ENCODE results near the gene ASCL2. TPM values are rescaled to one million over a fixed set of nuclear protein-coding genes. Genes with fewer than 3 reads are reported as not detected.
"Not testable (repeated sequence)": the region's sequence is repeated elsewhere in the genome, so short reads cannot be mapped to it uniquely, and the experiment has no call there.

ASCL2 gene
- total and polyA plus RNA-seq, 2 donors (not counting 3 experiments of a cell fraction or from before 2014, with no cell fraction given): not detected

DNA sequence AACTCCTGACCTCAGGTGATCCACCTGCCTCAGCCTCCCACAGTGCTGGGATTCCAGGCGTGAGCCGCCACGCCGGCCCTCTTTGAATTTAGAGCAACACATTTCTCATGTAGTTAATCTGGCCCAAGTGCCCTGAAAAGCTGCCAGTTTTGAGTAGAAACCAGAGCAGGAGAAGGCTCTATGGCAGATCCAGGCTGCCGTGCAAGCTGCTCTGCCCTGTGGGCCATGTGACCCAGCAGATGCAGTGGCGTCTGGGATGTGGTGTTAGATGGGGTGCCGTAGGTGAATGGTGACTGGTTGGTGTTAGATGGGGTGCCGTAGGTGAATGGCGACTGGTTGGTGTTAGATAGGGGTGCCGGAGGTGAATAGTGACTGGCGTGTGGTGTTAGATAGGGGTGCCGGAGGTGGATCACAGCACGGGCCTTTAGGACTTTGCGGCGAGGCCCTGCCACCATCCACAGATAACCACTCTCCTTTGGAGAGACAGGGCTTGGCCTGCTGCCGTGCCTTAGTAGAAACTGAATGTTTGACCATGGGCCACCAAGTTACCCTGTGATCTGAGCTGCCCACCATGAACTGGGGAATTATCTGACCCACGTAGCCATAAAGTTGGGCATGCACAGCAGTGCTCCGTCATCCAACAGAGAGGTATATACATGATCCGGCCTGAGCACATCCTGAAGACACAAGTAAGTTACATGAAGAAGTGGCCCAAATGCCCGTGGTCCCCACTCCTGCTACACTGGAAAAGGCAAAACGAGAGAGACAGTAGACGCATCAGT is 32.7 kb downstream of the ASCL2 start:
- Histone ChIP-seq H3K9me1 (replicated peaks; ENCODE audit: control insufficient read depth, extremely low read depth, insufficient read depth, low read length) (no peaks in the 10 kb centered on the region), H3K9me3 (replicated peaks; ENCODE audit: control insufficient read depth, insufficient read depth, low read length) (no peaks in the 10 kb centered on the region), H3K9ac (replicated peaks; ENCODE audit: extremely low read depth, insufficient read depth, low read length) (no peak overlapping the region), H3K27ac (ENCODE audit: insufficient read depth, low read depth, low read length) (no peak overlapping the region), H2AFZ (ENCODE audit: low read depth, low read length) (no peak overlapping the region), H3K36me3 (ENCODE audit: control insufficient read depth in 2 of 2, extremely low read depth in 1 of 2, insufficient read depth in 2 of 2, low read length in 2 of 2) (no peaks in the 10 kb centered on the region), H3K27me3 (ENCODE audit: control insufficient read depth in 2 of 2, insufficient read depth in 2 of 2, low read length in 2 of 2) (peaks cover under 1 to 4% of the 10 kb centered on the region in 2 experiments), H3K79me2 (ENCODE audit: control insufficient read depth, insufficient read depth, low read length) (no peaks in the 10 kb centered on the region), H3K4me3 (replicated peaks in 1 of 3; ENCODE audit: insufficient read depth in 1 of 3, low read depth in 1 of 3, low read length in 3 of 3) (no peak overlapping the region), H3K4me1 (ENCODE audit: control insufficient read depth, extremely low read depth, insufficient read depth, low read length) (no peaks in the 10 kb centered on the region), H4K20me1 (replicated peaks; ENCODE audit: control insufficient read depth, extremely low read depth, insufficient read depth, low read length) (no peaks in the 10 kb centered on the region), H3K4me2 (ENCODE audit: insufficient read depth, low read length) (no peak overlapping the region)
- dilution Hi-C loops (cut with MboI; ENCODE audit: extremely low pct_ligation_motif_present, low sequenced_read_pairs): no loop called here
- TF ChIP-seq FOS (IDR thresholded peaks at IDR 0.05; ENCODE audit: borderline replicate concordance, insufficient read depth, low read length) (no peak), GATA2 (IDR thresholded peaks at IDR 0.05; ENCODE audit: insufficient read depth, insufficient read length, low read depth, low read length) (no peak), EZH2 (IDR thresholded peaks at IDR 0.05; ENCODE audit: borderline replicate concordance, low read depth, low read length, severe bottlenecking) (no peak), POLR2AphosphoS5 (IDR thresholded peaks at IDR 0.05; ENCODE audit: insufficient read depth, low read depth, low read length) (no peak), JUN (IDR thresholded peaks at IDR 0.05; ENCODE audit: borderline replicate concordance, insufficient read depth, insufficient read length, low read depth) (no peak), POLR2A (IDR thresholded peaks at IDR 0.05; ENCODE audit: low read depth, low read length) (no peak), MYC (IDR thresholded peaks at IDR 0.05; ENCODE audit: low read depth, low read length) (no peak)
- TF ChIP-seq, protein P1, sequence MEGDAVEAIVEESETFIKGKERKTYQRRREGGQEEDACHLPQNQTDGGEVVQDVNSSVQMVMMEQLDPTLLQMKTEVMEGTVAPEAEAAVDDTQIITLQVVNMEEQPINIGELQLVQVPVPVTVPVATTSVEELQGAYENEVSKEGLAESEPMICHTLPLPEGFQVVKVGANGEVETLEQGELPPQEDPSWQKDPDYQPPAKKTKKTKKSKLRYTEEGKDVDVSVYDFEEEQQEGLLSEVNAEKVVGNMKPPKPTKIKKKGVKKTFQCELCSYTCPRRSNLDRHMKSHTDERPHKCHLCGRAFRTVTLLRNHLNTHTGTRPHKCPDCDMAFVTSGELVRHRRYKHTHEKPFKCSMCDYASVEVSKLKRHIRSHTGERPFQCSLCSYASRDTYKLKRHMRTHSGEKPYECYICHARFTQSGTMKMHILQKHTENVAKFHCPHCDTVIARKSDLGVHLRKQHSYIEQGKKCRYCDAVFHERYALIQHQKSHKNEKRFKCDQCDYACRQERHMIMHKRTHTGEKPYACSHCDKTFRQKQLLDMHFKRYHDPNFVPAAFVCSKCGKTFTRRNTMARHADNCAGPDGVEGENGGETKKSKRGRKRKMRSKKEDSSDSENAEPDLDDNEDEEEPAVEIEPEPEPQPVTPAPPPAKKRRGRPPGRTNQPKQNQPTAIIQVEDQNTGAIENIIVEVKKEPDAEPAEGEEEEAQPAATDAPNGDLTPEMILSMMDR (IDR thresholded peaks at IDR 0.05; ENCODE audit: extremely low read depth in 1 of 2, insufficient read depth in 1 of 2, low read depth in 1 of 2, low read length in 2 of 2): no peak
- BruUV-seq (replicated peaks): no TSS peak
- ChIA-PET POLR2A (no interaction called here), CTCF (no interaction called here)
- intact Hi-C loops (cut with micrococcal nuclease): no loop called here
- no peak for FAIRE-seq
- no peak for DNase-seq (ENCODE audit: low read depth, low spot score)

DNA sequence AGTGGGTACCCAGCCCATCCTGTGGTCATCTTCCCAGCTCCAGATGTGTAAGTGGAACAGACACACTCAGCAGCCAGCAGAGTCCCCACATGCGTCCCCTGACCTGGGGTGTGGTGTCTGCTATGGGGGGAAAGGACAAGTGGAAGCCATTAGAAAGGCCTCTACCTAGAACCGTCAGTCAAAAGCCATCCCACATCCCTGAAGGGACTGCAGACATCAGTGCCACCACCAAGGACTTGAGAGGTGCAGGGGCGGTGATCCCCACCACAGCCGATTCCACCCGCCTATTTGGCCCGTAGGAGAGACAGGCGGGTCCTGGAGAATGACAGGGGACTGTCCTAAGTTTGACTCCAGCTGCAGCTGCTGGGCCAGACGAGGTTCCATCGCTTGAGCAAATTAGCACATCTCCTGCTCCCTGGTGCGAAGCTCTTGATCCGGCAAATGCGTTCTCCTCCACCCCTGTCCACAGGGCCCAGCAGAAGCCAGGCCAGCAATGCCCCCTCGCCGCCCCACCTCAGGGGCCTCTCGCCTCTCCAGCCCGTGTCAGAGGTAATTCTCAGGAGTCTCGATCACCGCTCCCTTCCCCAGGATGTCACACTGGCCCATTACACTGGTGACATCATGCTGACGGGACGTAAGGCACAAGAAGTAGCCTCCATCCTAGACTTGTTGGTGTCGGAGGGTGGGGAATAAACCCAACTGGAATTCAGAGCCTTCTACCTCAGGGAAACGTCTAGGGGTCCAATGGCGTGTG is 33.8 kb downstream of the ASCL2 start:
- H3K9ac ChIP-seq (replicated peaks; ENCODE audit: extremely low read depth, insufficient read depth, low read length); H3K9me3 ChIP-seq (replicated peaks; ENCODE audit: control insufficient read depth, insufficient read depth, low read length); H3K27ac ChIP-seq (ENCODE audit: insufficient read depth, low read depth, low read length); DNase-seq (ENCODE audit: low read depth, low spot score); POLR2A ChIA-PET; H3K4me3 ChIP-seq (replicated peaks in 1 of 3; ENCODE audit: insufficient read depth in 1 of 3, low read depth in 1 of 3, low read length in 3 of 3); H3K27me3 ChIP-seq (ENCODE audit: control insufficient read depth in 2 of 2, insufficient read depth in 2 of 2, low read length in 2 of 2); H2AFZ ChIP-seq (ENCODE audit: low read depth, low read length); dilution Hi-C loops (cut with MboI; ENCODE audit: extremely low pct_ligation_motif_present, low sequenced_read_pairs); intact Hi-C loops (cut with micrococcal nuclease); H4K20me1 ChIP-seq (replicated peaks; ENCODE audit: control insufficient read depth, extremely low read depth, insufficient read depth, low read length); BruUV-seq (replicated peaks); H3K4me2 ChIP-seq (ENCODE audit: insufficient read depth, low read length); FAIRE-seq; H3K9me1 ChIP-seq (replicated peaks; ENCODE audit: control insufficient read depth, extremely low read depth, insufficient read depth, low read length); H3K36me3 ChIP-seq (ENCODE audit: control insufficient read depth in 2 of 2, extremely low read depth in 1 of 2, insufficient read depth in 2 of 2, low read length in 2 of 2); H3K79me2 ChIP-seq (ENCODE audit: control insufficient read depth, insufficient read depth, low read length); H3K4me1 ChIP-seq (ENCODE audit: control insufficient read depth, extremely low read depth, insufficient read depth, low read length): not testable (repeated sequence)
- CTCF ChIA-PET: interaction anchor here (1.4 kb wide), 1 partner anchor 9 kb away, joined by 4 read pairs; no protein-coding TSS in a partner anchor

Measured in endothelial cell of umbilical vein (primary cell).